HepG2 (cell line): ENCODE results near the gene GRB10. TPM values are rescaled to one million over a fixed set of nuclear protein-coding genes. Genes with fewer than 3 reads are reported as not detected.

Experiments used
- ELF3 ChIP-seq: IDR thresholded peaks from 2 replicates; pipeline ENCODE4 v1.6.1; 2016; ENCODE audit warnings: missing genetic modification reagents, missing compliant biosample characterization
- MED8 ChIP-seq: sonication (generic); formaldehyde crosslinking; IDR thresholded peaks from 2 replicates; pipeline ENCODE4 v1.8.1; 2023; ENCODE audit warnings: mild to moderate bottlenecking, missing genetic modification reagents; ENCODE audit not compliant: insufficient replicate concordance
- NRL ChIP-seq: sonication (generic); formaldehyde crosslinking; IDR thresholded peaks from 2 replicates; pipeline ENCODE4 v1.5.0; 2020; ENCODE audit warnings: missing genetic modification reagents, mild to moderate bottlenecking, moderate library complexity, borderline replicate concordance
- RNF2 ChIP-seq: fragments of 450-650 bp; conservative IDR thresholded peaks from 2 replicates; pipeline ENCODE4 v1.6.1; 2016; ENCODE audit warnings: low read depth
- TCF12 ChIP-seq, 2 experiments: fragments of 450-650 bp in 1 of 2; sonication (generic) in 1 of 2; formaldehyde crosslinking in 1 of 2; IDR thresholded peaks; 2 replicates each; pipeline versions ENCODE4 v1.6.1 to v1.8.0; 2017 to 2022; ENCODE audit warnings: antibody characterized with exemption in 1 of 2, mild to moderate bottlenecking in 1 of 2, missing genetic modification reagents in 1 of 2, moderate library complexity in 1 of 2
- ZBTB20 ChIP-seq: sonication (generic); formaldehyde crosslinking; IDR thresholded peaks from 2 replicates; pipeline ENCODE4 v1.8.1; 2023; ENCODE audit warnings: missing genetic modification reagents, low read depth, mild to moderate bottlenecking, borderline replicate concordance
- ZNF333 ChIP-seq: sonication (generic); formaldehyde crosslinking; IDR thresholded peaks from 2 replicates; pipeline ENCODE4 v1.4.0; 2020; ENCODE audit warnings: mild to moderate bottlenecking, missing genetic modification reagents, borderline replicate concordance
- ZNF607 ChIP-seq: sonication (generic); formaldehyde crosslinking; IDR thresholded peaks from 2 replicates; pipeline ENCODE4 v1.5.1; 2020; ENCODE audit warnings: missing genetic modification reagents, mild to moderate bottlenecking, borderline replicate concordance
- polyA plus RNA-seq, 8 experiments: library from polyadenylated mRNA; depleted of rRNA in 3 of 8; stranded (reverse) in 7 of 8; unstranded in 1 of 8; fragments of >200 nt; fragmentation: Illumina TruSeq in 4 of 8; extraction: Trizol in 4 of 8; gene quantifications; 2 replicates each; pipeline versions ENCODE4 v1.2.1 to v1.2.3, GENCODE V29; 2011 to 2016; ENCODE audit warnings: low read depth in 4 of 8, missing spikeins in 1 of 8, mixed read lengths in 1 of 8; ENCODE audit not compliant: insufficient read depth in 1 of 8
- total RNA-seq, 5 experiments: library from RNA; depleted of rRNA; stranded (reverse); fragments of >200 nt; fragmentation: Illumina TruSeq; extraction: Trizol; gene quantifications; 2 replicates each; pipeline ENCODE4 v1.2.3, GENCODE V29; 2016; ENCODE audit warnings: low read depth in 1 of 5
- TF ChIP-seq, protein P1 (sequence below), 2 experiments: fragments of 450-650 bp in 1 of 2; sonication (generic) in 1 of 2; formaldehyde crosslinking in 1 of 2; IDR thresholded peaks; 2 replicates each; pipeline versions ENCODE4 v1.6.1 to v1.8.0; 2016 to 2022; ENCODE audit warnings: antibody characterized with exemption in 1 of 2, mild to moderate bottlenecking in 1 of 2, missing genetic modification reagents in 1 of 2
- TF ChIP-seq, protein P2 (sequence below): fragments of 450-650 bp; IDR thresholded peaks from 2 replicates; pipeline ENCODE4 v1.6.1; 2017
- TF ChIP-seq, protein P3 (sequence below), 2 experiments: fragments of 450-650 bp in 1 of 2; sonication (generic) in 1 of 2; formaldehyde crosslinking; IDR thresholded peaks; 2 replicates each; pipeline versions ENCODE4 v1.5.0 to v1.8.0; 2020 to 2022; ENCODE audit warnings: mild to moderate bottlenecking in 1 of 2, missing genetic modification reagents in 1 of 2
- TF ChIP-seq, protein P4 (sequence below): sonication (generic); formaldehyde crosslinking; IDR thresholded peaks from 2 replicates; pipeline ENCODE4 v1.4.0; 2020; ENCODE audit warnings: missing genetic modification reagents
- TF ChIP-seq, protein P5 (sequence below): sonication (generic); formaldehyde crosslinking; IDR thresholded peaks from 2 replicates; pipeline ENCODE4 v1.8.0; 2023; ENCODE audit warnings: mild to moderate bottlenecking, missing genetic modification reagents

The GRB10 gene
- total and polyA plus RNA-seq, 2 of the 13 experiments (the other 11 are each of a cell fraction or from before 2014, with no cell fraction given) = 4.0 to 6.8 TPM

DNA sequence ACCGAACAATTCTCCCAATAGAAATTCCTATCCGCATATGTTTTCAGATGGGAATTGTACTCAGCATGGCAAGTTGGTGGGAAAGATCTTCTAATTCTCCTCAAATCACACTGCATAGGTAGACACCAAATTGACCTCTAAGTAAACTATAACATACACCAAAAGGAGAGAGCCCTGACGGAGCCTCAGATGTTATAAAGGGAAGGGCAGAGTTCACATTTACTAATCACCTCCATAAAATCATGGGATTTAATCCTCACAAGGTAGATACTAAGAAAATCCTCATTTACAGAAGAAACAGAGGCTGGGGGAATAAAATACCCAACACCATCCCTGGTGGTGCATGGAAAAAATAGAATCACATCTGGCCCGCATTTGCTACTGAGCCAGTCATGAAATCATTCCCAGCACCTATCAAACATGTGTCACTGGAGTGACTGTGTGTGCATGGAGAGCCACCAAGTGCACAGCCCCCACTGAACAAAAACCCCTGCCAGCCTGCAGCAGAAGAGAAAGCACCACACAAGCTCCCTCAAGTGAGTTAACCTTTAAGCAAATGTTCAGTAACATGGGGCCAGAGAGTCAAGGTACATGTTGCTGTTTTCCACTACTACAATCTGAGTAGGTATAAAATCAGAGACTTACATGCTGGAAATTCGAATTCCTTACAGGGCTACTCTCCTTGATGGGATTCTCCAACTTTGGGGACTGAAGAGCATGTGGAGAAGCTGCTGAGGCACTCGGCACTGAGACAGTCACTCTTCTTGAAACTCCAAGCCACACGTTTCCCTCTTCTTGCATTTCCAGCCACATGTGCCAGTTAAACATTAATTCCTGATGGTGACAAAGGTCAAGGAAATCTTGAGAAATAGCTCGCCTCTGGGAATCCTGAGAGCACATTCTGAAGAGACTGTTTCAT is 217.8 kb downstream of the GRB10 start, which contains the start of gene DDC (continued):
- TF ChIP-seq, protein P1, sequence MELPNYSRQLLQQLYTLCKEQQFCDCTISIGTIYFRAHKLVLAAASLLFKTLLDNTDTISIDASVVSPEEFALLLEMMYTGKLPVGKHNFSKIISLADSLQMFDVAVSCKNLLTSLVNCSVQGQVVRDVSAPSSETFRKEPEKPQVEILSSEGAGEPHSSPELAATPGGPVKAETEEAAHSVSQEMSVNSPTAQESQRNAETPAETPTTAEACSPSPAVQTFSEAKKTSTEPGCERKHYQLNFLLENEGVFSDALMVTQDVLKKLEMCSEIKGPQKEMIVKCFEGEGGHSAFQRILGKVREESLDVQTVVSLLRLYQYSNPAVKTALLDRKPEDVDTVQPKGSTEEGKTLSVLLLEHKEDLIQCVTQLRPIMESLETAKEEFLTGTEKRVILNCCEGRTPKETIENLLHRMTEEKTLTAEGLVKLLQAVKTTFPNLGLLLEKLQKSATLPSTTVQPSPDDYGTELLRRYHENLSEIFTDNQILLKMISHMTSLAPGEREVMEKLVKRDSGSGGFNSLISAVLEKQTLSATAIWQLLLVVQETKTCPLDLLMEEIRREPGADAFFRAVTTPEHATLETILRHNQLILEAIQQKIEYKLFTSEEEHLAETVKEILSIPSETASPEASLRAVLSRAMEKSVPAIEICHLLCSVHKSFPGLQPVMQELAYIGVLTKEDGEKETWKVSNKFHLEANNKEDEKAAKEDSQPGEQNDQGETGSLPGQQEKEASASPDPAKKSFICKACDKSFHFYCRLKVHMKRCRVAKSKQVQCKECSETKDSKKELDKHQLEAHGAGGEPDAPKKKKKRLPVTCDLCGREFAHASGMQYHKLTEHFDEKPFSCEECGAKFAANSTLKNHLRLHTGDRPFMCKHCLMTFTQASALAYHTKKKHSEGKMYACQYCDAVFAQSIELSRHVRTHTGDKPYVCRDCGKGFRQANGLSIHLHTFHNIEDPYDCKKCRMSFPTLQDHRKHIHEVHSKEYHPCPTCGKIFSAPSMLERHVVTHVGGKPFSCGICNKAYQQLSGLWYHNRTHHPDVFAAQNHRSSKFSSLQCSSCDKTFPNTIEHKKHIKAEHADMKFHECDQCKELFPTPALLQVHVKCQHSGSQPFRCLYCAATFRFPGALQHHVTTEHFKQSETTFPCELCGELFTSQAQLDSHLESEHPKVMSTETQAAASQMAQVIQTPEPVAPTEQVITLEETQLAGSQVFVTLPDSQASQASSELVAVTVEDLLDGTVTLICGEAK (IDR thresholded peaks at IDR 0.05) = no peak
- TF ChIP-seq, protein P1 (CRISPR knock-in tag; IDR thresholded peaks at IDR 0.05) = no peak
- TF ChIP-seq ZBTB20 (CRISPR knock-in tag) = no peak
- TF ChIP-seq ZNF333 (CRISPR knock-in tag) = no peak
- TF ChIP-seq, protein P2, sequence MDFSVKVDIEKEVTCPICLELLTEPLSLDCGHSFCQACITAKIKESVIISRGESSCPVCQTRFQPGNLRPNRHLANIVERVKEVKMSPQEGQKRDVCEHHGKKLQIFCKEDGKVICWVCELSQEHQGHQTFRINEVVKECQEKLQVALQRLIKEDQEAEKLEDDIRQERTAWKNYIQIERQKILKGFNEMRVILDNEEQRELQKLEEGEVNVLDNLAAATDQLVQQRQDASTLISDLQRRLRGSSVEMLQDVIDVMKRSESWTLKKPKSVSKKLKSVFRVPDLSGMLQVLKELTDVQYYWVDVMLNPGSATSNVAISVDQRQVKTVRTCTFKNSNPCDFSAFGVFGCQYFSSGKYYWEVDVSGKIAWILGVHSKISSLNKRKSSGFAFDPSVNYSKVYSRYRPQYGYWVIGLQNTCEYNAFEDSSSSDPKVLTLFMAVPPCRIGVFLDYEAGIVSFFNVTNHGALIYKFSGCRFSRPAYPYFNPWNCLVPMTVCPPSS = no peak
- TF ChIP-seq, protein P3, sequence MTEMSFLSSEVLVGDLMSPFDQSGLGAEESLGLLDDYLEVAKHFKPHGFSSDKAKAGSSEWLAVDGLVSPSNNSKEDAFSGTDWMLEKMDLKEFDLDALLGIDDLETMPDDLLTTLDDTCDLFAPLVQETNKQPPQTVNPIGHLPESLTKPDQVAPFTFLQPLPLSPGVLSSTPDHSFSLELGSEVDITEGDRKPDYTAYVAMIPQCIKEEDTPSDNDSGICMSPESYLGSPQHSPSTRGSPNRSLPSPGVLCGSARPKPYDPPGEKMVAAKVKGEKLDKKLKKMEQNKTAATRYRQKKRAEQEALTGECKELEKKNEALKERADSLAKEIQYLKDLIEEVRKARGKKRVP (CRISPR knock-in tag; IDR thresholded peaks at IDR 0.05) = peak in 1 of 2 experiments; percentile 68; a peak in 2 of 4 replicates
- TF ChIP-seq ZNF607 (CRISPR knock-in tag) = no peak
- TF ChIP-seq NRL = no peak
- TF ChIP-seq ELF3 (CRISPR knock-in tag) = 0 out of 2 replicates have a peak, but pooled peaks have one; percentile 11
- TF ChIP-seq, protein P4, sequence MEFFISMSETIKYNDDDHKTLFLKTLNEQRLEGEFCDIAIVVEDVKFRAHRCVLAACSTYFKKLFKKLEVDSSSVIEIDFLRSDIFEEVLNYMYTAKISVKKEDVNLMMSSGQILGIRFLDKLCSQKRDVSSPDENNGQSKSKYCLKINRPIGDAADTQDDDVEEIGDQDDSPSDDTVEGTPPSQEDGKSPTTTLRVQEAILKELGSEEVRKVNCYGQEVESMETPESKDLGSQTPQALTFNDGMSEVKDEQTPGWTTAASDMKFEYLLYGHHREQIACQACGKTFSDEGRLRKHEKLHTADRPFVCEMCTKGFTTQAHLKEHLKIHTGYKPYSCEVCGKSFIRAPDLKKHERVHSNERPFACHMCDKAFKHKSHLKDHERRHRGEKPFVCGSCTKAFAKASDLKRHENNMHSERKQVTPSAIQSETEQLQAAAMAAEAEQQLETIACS (CRISPR knock-in tag) = no peak
- TF ChIP-seq, protein P5, sequence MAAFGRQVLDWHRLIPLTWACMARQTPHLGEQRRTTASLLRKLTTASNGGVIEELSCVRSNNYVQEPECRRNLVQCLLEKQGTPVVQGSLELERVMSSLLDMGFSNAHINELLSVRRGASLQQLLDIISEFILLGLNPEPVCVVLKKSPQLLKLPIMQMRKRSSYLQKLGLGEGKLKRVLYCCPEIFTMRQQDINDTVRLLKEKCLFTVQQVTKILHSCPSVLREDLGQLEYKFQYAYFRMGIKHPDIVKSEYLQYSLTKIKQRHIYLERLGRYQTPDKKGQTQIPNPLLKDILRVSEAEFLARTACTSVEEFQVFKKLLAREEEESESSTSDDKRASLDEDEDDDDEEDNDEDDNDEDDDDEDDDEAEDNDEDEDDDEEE = no peak
- TF ChIP-seq RNF2 = no peak
- no peak for TF ChIP-seq TCF12 (IDR thresholded peaks at IDR 0.05)
- no peak for TF ChIP-seq TCF12 (CRISPR knock-in tag; IDR thresholded peaks at IDR 0.05)
- TF ChIP-seq MED8 = no peak
